Vagina (tissue), 2 donors: Measurements from ENCODE around the gene HTRA1. TPM values are rescaled to one million over a fixed set of nuclear protein-coding genes. Genes with fewer than 3 reads are reported as not detected.
A peak's percentile ranks its signal among the peaks of the same experiment; 100 is the strongest.

Experiments
- DNase-seq, 2 donors: peaks; one replicate each; pipeline ENCODE4 v3.0.0-alpha.2; 2017; ENCODE audit errors: extremely low spot score in 2 of 2
- H3K27ac ChIP-seq: fragments of 200-600 bp; sonication (generic); one replicate; pipeline ENCODE4 v1.5.1; 2019
- H3K27me3 ChIP-seq: fragments of 200-600 bp; sonication (generic); one replicate; pipeline ENCODE4 v1.5.1; 2019
- H3K36me3 ChIP-seq, 2 donors: fragments of 200-600 bp; sonication (generic); one replicate each; pipeline ENCODE4 v1.5.1; 2017 to 2019
- H3K4me1 ChIP-seq: fragments of 200-600 bp; sonication (generic); one replicate; pipeline ENCODE4 v1.5.1; 2019
- H3K4me3 ChIP-seq, 2 donors: fragments of 200-600 bp; sonication (generic); 1 replicate in 1 of 2; 2 replicates in 1 of 2; pipeline ENCODE4 v1.5.1; 2016 to 2019
- H3K9me3 ChIP-seq: fragments of 200-600 bp; sonication (generic); one replicate; pipeline ENCODE4 v1.5.1; 2019
- CTCF ChIP-seq, 3 experiments: fragments of 450-650 bp in 2 of 3; fragments of 200-600 bp in 1 of 3; sonication (generic) in 1 of 3; IDR thresholded peaks; one replicate each; pipeline ENCODE4 v1.5.1; 2017 to 2019; ENCODE audit warnings: antibody characterized with exemption in 3 of 3, mild to moderate bottlenecking in 2 of 3, moderate library complexity in 2 of 3
- POLR2A ChIP-seq, 2 donors: fragments of 450-650 bp; IDR thresholded peaks; one replicate each; pipeline ENCODE4 v1.6.1; 2017; ENCODE audit warnings: antibody characterized with exemption in 2 of 2, mild to moderate bottlenecking in 2 of 2, moderate library complexity in 2 of 2
- POLR2AphosphoS5 ChIP-seq, 2 donors: sonication (generic); formaldehyde crosslinking; IDR thresholded peaks; one replicate each; pipeline ENCODE4 v1.9.0; 2017; ENCODE audit warnings: antibody characterized with exemption in 2 of 2, mild to moderate bottlenecking in 2 of 2, low read depth in 1 of 2; ENCODE audit not compliant: insufficient read depth in 1 of 2
- intact Hi-C: fragments of 100-400 bp; cut with DNase I; formaldehyde crosslinking; loops from one replicate; pipeline ENCODE4 v1.15.1; 2023
- total RNA-seq: library from RNA; depleted of rRNA; stranded (reverse); fragments of >200 nt; gene quantifications from one replicate; pipeline ENCODE4 v1.2.3, GENCODE V29; 2016

Gene HTRA1
- total RNA-seq, 1 donor from 2014 or later = 116 TPM

GRCh38 chr10:122531939-122532338 is 70.6 kb downstream of the HTRA1 start:
- Histone ChIP-seq H3K4me3 (no peak overlapping the region), H3K36me3 (no peaks in the 10 kb centered on the region), H3K9me3 (no peaks in the 10 kb centered on the region), H3K4me1 (no peaks in the 10 kb centered on the region), H3K27me3 (no peaks in the 10 kb centered on the region), H3K27ac (no peak overlapping the region)
- no peak for DNase-seq
- intact Hi-C loops = no loop called here
- TF ChIP-seq CTCF (IDR thresholded peaks at IDR 0.05) (no peak), POLR2A (IDR thresholded peaks at IDR 0.05) (no peak), POLR2AphosphoS5 (IDR thresholded peaks at IDR 0.05; ENCODE audit: insufficient read depth in 1 of 2, low read depth in 1 of 2) (no peak)

DNA sequence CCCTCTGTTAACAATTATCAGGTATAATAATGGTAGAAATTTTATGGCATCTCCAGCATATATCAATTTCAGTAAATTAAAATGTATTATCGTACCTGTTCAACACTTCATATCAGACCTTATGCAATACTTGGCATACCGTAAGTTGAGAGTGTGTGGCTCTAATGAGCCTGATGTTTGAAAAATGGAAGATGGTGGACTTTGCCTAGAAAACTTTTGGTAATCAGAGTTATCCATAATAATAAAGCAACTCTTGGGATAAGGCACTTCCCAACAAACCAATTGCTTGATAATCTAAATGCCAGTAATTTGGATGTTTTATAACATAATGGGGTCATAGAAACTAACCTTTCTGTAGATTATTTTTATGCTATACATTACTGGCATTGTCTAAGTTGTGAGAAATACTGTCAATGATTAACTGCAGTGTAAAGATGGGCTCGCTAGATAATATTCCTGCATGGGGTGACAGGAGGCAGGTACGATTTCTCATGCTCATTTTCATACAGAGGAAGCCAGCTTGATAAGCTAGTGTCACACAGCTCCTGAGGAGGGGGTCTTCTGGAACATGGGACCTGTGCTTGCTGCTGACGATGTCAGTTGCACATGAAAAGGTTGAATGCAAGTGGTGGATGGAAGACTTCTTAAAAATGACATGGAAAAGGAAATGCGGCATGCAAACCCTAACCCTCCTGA is 71.4 kb downstream of the HTRA1 start:
- Histone ChIP-seq H3K4me3 (no peak overlapping the region), H3K27ac (no peak overlapping the region), H3K9me3 (no peaks in the 10 kb centered on the region), H3K27me3 (no peaks in the 10 kb centered on the region), H3K4me1 (no peaks in the 10 kb centered on the region), H3K36me3 (no peaks in the 10 kb centered on the region)
- TF ChIP-seq POLR2AphosphoS5 (IDR thresholded peaks at IDR 0.05; ENCODE audit: insufficient read depth in 1 of 2, low read depth in 1 of 2) (no peak), POLR2A (IDR thresholded peaks at IDR 0.05) (no peak), CTCF (IDR thresholded peaks at IDR 0.05) (no peak)
- intact Hi-C loops = no loop called here
- no peak for DNase-seq

GRCh38 chr10:122537545-122537944 is 76.2 kb downstream of the HTRA1 start:
- no peak overlapping the region for H3K27ac ChIP-seq
- H3K4me1 ChIP-seq = no peaks in the 10 kb centered on the region
- TF ChIP-seq POLR2AphosphoS5 (IDR thresholded peaks at IDR 0.05; ENCODE audit: insufficient read depth in 1 of 2, low read depth in 1 of 2) (no peak), POLR2A (IDR thresholded peaks at IDR 0.05) (no peak), CTCF (IDR thresholded peaks at IDR 0.05) (no peak)
- H3K4me3 ChIP-seq = no peak overlapping the region
- intact Hi-C loops = no loop called here
- no peaks in the 10 kb centered on the region for H3K27me3 ChIP-seq
- no peaks in the 10 kb centered on the region for H3K9me3 ChIP-seq
- DNase-seq = no peak
- no peaks in the 10 kb centered on the region for H3K36me3 ChIP-seq

GRCh38 chr10:122541541-122542002 is 80.2 kb downstream of the HTRA1 start:
- Histone ChIP-seq H3K9me3 (no peaks in the 10 kb centered on the region), H3K27me3 (no peaks in the 10 kb centered on the region), H3K4me3 (no peak overlapping the region), H3K36me3 (no peaks in the 10 kb centered on the region), H3K4me1 (no peaks in the 10 kb centered on the region), H3K27ac (no peak overlapping the region)
- TF ChIP-seq POLR2A (IDR thresholded peaks at IDR 0.05) (no peak), CTCF (IDR thresholded peaks at IDR 0.05) (no peak)
- DNase-seq = peak in 1 of 2 donors; percentile 2
- intact Hi-C loops = no loop called here

DNA sequence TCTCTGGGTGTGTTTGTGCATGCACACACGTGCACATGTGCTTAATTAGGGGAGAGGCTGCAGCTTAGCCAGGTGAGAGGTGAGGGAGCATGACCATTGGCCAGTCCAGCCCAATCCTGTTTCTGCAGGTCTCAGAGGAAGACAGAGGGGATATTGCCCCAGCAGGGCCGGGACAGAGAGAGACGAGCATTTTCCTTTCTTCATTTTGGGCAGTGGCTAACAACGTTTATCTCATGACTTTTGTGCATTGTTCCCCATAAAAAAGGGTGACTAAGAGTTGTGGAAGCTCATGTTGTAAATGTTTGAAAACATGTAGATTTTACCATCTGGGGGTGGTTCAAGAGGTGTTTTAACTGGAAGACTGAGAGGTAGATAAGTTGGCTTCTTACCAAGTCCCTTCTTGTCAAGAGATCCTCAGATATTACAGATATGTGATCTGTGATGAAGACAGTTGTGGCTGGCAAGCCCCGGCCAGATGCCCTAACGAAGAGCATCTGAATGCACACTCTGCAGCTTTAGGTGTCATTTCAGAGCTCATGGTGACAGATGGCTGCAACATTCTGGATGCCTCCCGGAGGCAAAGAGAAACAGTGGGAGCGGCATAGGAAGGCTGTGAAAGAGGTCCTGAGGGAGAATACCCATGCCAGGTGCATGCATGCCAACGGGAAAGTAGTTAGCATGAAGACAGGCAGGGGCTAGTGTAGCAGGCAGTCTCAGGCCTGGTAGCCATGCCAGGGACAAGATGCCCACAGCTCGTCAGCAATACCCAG is 82.5 kb downstream of the HTRA1 start:
- DNase-seq = no peak
- H3K36me3 ChIP-seq = no peaks in the 10 kb centered on the region
- intact Hi-C loops = no loop called here
- no peaks in the 10 kb centered on the region for H3K27me3 ChIP-seq
- no peaks in the 10 kb centered on the region for H3K9me3 ChIP-seq
- TF ChIP-seq POLR2AphosphoS5 (IDR thresholded peaks at IDR 0.05; ENCODE audit: insufficient read depth in 1 of 2, low read depth in 1 of 2) (no peak), POLR2A (IDR thresholded peaks at IDR 0.05) (no peak), CTCF (IDR thresholded peaks at IDR 0.05) (no peak)
- H3K4me3 ChIP-seq = no peak overlapping the region
- H3K27ac ChIP-seq = no peak overlapping the region
- H3K4me1 ChIP-seq = no peaks in the 10 kb centered on the region
